ENCODE data around the gene UBXN11. TPM values are rescaled to one million over a fixed set of nuclear protein-coding genes. Genes with fewer than 3 reads are reported as not detected.

The UBXN11 gene, protein sequence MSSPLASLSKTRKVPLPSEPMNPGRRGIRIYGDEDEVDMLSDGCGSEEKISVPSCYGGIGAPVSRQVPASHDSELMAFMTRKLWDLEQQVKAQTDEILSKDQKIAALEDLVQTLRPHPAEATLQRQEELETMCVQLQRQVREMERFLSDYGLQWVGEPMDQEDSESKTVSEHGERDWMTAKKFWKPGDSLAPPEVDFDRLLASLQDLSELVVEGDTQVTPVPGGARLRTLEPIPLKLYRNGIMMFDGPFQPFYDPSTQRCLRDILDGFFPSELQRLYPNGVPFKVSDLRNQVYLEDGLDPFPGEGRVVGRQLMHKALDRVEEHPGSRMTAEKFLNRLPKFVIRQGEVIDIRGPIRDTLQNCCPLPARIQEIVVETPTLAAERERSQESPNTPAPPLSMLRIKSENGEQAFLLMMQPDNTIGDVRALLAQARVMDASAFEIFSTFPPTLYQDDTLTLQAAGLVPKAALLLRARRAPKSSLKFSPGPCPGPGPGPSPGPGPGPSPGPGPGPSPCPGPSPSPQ
- 10 to 100 TPM; 19.4 to 22.2 TPM for total RNA-seq

DNA sequence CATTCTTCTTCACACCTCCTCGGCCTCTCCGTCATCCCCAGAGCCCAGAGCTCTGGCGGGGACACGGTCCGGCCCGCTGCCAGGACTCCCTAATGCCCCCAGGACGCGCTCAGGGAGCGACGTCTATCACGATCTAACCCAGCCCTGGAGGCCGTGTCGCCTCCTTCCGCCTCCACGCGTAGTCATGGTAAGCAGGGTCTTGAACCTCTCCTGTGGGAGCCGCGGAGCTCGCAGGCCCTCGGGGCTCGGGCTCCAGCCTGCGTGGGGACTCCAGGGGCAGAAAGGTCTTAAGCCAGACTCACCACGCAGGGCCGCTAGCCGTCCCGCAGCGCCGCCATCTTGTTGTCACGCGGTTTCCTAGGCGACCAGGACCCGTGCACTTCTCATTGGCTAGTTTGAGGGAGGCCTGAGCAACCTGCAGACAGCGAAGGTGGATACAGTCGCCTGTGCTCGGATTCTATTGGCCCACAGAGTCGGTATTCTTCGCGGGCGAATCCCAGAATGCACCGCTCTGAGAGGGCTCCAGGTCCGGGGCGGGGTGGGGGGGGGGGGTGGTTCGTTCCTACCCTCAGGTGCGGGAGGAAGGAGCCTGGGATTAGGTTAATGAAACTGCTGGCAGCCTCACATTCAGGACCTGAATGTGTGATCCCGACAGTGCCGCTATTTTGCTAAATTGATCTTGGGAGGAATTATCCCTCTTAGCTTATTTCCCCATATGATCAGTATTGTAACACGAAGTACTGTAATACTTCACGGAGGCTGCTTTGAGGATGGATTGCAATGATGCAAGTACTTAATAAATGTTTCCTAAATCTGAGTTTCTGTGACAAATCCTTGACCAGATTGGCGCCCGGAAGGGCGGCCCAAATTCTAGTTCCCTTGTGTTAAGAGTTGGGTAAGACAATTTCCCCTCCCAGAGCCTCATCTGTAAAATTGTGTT is at the start of gene UBXN11:
UBXN11 (minus strand) TSS at position 347 of the 940 bp plus-strand sequence. CDS start 3,753 bp downstream, outside the sequence.
- CTCF ChIA-PET, result interaction anchor here (0.5 to 6.4 kb wide), 12 partner anchors 13 to 495 kb away, joined by 3 to 87 read pairs (median 7); partner anchors contain the start of genes CD52, CEP85, DHDDS and SH3BGRL3
- Mint-ChIP-seq H3K4me1 (peaks cover 32% of the 10 kb centered on the region), H3K27me3 (no peaks in the 10 kb centered on the region), H3K36me3 (ENCODE audit: low read depth) (no peaks in the 10 kb centered on the region), H3K4me3 (peak within 1 kb of the TSS; percentile 90), H3K9me3 (ENCODE audit: low read depth) (no peaks in the 10 kb centered on the region), H3K27ac (peak within 1 kb of the TSS; percentile 95)
- intact Hi-C loops (cut with DNase I, micrococcal nuclease), result loop anchor here (1.0 to 5.0 kb wide), 11 partner anchors 12 to 399 kb away; partner anchors contain the start of genes CEP85 (in 1 of the 2), DHDDS (in 1 of the 2), PDIK1L (in 1 of the 2) and STMN1 (in 1 of the 2)
- ATAC-seq, result peak; percentile 94
- peak; percentile 96 for DNase-seq
- POLR2A ChIA-PET, result interaction anchor here (1.3 to 3.3 kb wide), 2 partner anchors 11 to 22 kb away, joined by 4 to 25 read pairs; partner anchors contain the start of gene CD52

DNA sequence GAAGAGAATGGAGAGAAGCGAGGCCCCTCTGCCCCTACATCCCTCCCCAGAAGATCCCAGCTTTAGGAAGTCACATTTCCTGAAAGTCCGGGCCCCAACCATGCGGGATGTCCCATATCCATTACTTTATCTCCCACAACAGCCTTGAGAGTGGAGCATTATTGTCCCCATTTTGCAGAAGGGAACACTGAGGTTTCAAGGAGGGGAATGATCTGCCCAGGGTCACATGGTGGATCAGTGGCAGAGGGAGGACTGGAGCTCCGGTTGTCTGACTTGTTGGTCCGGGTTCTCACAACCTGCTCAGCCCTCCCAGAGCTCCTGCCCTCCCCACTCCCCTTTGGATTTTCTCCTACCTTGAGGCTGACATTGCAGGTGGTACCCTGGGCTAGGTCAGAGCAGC is 49.7 kb upstream of the UBXN11 start:
- intact Hi-C loops (cut with DNase I, micrococcal nuclease), result no loop called here
- Mint-ChIP-seq H3K4me1 (peaks cover 24% of the 10 kb centered on the region), H3K4me3 (no peak overlapping the region), H3K27ac (no peak overlapping the region), H3K36me3 (ENCODE audit: low read depth) (no peaks in the 10 kb centered on the region), H3K27me3 (peaks cover 7% of the 10 kb centered on the region), H3K9me3 (ENCODE audit: low read depth) (no peaks in the 10 kb centered on the region)
- no peak for ATAC-seq
- CTCF ChIA-PET, result interaction anchor here (0.7 to 0.8 kb wide), 2 partner anchors 134 to 179 kb away, joined by 3 read pairs; no protein-coding TSS in a partner anchor
- DNase-seq, result no peak
- POLR2A ChIA-PET, result interaction anchor here (0.6 kb wide), 1 partner anchor 429 kb away, joined by 3 read pairs; no protein-coding TSS in a partner anchor

DNA sequence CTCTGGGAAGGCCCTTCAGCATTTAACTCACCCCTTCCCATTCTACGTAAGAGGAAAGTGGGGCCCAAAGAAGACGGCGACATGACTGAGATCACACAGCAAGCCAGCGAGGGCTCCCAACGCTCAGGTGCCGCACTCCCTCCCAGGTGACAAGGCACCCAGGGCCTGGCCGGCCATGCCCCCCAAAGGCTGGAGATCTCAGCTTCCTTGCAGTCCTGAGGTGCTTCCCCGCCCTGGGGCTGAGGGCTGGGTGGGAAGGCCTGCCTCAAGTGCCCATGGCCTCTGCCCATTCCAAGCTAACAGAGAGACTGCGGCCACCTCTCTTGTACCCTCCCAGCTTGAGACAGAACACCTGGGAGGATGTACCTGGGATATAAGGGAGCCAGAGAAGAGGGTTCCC is 48.5 kb upstream of the UBXN11 start:
- peaks cover 15% of the 10 kb centered on the region for H3K4me1 Mint-ChIP-seq
- H3K4me3 Mint-ChIP-seq, result no peak overlapping the region
- no peaks in the 10 kb centered on the region for H3K9me3 Mint-ChIP-seq (ENCODE audit: low read depth)
- no peak overlapping the region for H3K27ac Mint-ChIP-seq
- H3K36me3 Mint-ChIP-seq (ENCODE audit: low read depth), result no peaks in the 10 kb centered on the region
- POLR2A ChIA-PET, result no interaction called here
- ATAC-seq (no peak), DNase-seq (no peak)
- intact Hi-C loops (cut with DNase I, micrococcal nuclease), result no loop called here
- no peaks in the 10 kb centered on the region for H3K27me3 Mint-ChIP-seq
- CTCF ChIA-PET, result interaction anchor here (0.5 to 2.3 kb wide), 3 partner anchors 10 to 228 kb away, joined by 3 to 9 read pairs (median 4); no protein-coding TSS in a partner anchor

DNA sequence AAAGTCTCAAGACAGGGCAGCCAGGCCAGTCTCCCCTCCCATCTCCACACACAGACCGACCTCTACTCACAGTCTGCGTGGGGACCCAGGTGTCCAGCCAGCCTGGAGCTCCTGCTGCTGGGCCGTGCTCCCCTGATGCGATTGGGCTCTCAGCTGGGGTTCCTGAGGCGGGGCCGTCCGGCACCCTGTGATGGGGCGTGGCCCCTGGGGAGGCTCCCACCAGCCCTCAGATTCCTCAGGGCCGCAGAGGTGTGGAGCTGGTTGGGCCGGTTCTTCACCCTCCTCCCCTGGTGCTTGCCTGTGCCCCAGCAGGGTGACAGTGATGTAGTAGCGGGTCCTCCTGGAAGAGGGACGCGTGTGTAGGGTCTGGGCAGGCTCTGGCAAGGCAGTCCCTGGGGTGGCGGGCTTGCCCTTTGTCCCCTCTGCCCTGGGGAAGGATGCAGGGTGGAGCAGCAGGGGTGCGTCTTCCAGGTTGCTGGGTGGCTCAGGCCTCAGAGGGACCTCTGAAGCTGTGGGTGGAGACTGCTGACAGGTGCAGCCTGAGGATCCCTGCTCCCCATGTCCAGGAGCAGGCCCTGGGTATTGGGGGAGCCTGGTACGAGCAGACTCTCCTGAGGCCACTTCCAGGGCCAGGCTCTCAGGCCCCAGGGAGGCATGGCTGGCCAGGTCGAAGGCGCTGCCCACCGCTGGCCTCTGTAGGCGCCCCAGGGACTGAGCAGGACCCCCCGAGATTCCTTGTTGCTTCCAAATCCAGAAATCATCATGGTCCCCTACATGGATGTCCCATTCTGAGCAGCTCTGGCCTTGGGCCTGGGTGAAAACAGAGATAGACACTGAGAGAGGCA is 47.8 kb upstream of the UBXN11 start, which contains the start of gene CRYBG2:
CRYBG2 (minus strand) TSS at position 155 of the 845 bp plus-strand sequence. CDS start 7,473 bp downstream, outside the sequence.
- no peak within 1 kb of the TSS for H3K27ac Mint-ChIP-seq
- ATAC-seq (no peak), DNase-seq (no peak)
- peaks cover 8% of the 10 kb centered on the region for H3K4me1 Mint-ChIP-seq
- POLR2A ChIA-PET, result interaction anchor here (0.6 kb wide), 1 partner anchor 1859 kb away, joined by 5 read pairs; no protein-coding TSS in a partner anchor
- no peak within 1 kb of the TSS for H3K4me3 Mint-ChIP-seq
- CTCF ChIA-PET, result interaction anchor here (2.3 kb wide), 1 partner anchor 10 kb away, joined by 9 read pairs; no protein-coding TSS in a partner anchor
- no peaks in the 10 kb centered on the region for H3K36me3 Mint-ChIP-seq (ENCODE audit: low read depth)
- no peaks in the 10 kb centered on the region for H3K27me3 Mint-ChIP-seq
- intact Hi-C loops (cut with DNase I, micrococcal nuclease), result no loop called here
- no peaks in the 10 kb centered on the region for H3K9me3 Mint-ChIP-seq (ENCODE audit: low read depth)

DNA sequence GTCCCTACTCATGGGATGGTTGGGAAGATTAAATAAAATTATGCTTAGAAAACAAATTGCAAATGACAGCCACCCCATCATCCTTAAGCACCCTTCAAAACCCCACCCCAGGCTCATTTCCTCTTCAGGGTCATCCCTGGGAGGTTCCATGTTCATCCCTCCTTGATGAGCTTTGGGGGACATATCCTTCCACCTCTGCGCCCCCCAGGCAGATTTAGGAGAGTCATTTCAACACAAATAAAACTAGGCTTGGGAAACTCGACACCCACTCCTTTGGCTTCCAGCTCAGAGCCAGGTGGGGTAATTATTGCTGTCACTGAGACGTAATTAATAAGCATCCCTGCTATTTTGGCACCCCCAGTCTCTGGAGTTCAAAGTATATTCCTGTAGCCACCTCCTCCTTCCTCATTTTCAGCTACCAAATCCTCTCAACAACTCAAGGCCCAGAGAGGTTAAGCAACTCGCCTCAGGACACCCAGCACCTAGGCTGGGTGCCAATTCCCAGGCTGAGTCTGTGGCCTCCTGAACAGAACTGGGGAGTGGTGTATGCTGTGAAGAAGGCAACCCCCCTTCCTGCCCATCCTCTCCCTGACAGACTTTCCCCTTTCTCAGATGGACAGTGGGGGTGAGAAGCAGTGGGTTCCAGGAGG is 46.9 kb upstream of the UBXN11 start:
- Mint-ChIP-seq H3K36me3 (ENCODE audit: low read depth) (no peaks in the 10 kb centered on the region), H3K9me3 (ENCODE audit: low read depth) (no peaks in the 10 kb centered on the region), H3K27ac (no peak overlapping the region), H3K4me1 (no peaks in the 10 kb centered on the region), H3K4me3 (no peak overlapping the region), H3K27me3 (no peaks in the 10 kb centered on the region)
- ATAC-seq (no peak), DNase-seq (no peak)
- intact Hi-C loops (cut with DNase I, micrococcal nuclease), result no loop called here
- POLR2A ChIA-PET, result interaction anchor here (0.6 kb wide), 1 partner anchor 1860 kb away, joined by 5 read pairs; no protein-coding TSS in a partner anchor
- CTCF ChIA-PET, result interaction anchor here (0.7 to 2.3 kb wide), 3 partner anchors 11 to 183 kb away, joined by 3 to 9 read pairs (median 4); partner anchors contain the start of gene ZNF593

DNA sequence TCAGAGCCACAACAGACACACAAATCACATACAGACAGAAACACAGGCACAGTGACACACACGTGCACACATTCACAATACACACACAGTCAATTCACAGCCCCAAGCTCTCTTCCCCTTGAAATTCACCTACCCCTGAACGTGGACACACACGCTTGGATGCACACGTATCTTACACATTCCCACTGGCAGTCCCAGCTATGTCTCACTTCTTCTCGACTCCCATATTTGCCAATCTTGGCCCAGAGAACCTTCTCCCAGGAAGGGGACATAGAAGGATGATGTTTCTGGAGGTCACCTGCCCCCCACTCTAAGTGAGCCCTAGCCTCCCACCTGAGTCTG is 45.9 kb upstream of the UBXN11 start:
- H3K27ac Mint-ChIP-seq, result no peak overlapping the region
- H3K4me1 Mint-ChIP-seq, result no peaks in the 10 kb centered on the region
- POLR2A ChIA-PET, result no interaction called here
- no peaks in the 10 kb centered on the region for H3K36me3 Mint-ChIP-seq (ENCODE audit: low read depth)
- ATAC-seq, result no peak
- H3K27me3 Mint-ChIP-seq, result no peaks in the 10 kb centered on the region
- no peak for DNase-seq
- H3K9me3 Mint-ChIP-seq (ENCODE audit: low read depth), result no peaks in the 10 kb centered on the region
- no peak overlapping the region for H3K4me3 Mint-ChIP-seq
- CTCF ChIA-PET, result interaction anchor here (0.8 kb wide), 1 partner anchor 77 kb away, joined by 3 read pairs; no protein-coding TSS in a partner anchor
- intact Hi-C loops (cut with DNase I, micrococcal nuclease), result no loop called here

DNA sequence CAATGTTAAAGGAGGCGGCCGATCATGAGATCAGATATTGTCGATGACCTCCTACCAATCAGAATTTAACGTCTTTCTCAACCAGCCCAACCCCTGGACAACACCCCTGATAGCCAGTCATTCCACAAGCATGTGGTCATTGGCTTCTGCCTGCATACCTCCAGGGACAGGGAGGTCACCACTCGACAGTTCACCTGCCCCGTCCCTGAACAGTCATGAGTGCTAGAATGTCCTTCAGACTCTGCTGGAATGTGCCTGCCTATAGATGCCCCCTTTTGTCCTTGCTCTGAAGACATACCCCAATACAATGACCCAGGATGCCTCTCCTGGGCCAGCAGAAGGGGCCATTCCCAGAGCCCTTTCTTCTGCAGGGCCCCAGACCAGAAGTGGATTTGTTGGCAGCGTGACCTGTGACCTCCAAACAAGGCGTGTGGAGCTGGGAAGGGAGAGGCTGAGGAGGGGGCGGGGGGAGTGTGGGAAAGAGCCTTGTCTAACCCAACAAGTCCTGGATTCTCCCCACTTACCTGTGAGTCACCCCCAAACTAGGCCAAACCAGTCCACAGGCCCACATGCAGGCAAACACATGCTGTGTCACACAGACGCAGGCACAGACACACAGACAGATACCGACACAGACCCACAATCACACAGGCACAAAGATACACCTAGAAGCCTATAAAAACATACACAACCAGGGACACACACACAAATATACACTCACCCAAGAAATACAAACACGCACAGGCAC is 45.3 kb upstream of the UBXN11 start:
- no peaks in the 10 kb centered on the region for H3K9me3 Mint-ChIP-seq (ENCODE audit: low read depth)
- H3K27ac Mint-ChIP-seq, result no peak overlapping the region
- intact Hi-C loops (cut with DNase I, micrococcal nuclease), result no loop called here
- no peaks in the 10 kb centered on the region for H3K27me3 Mint-ChIP-seq
- ATAC-seq, result no peak
- H3K4me1 Mint-ChIP-seq, result no peaks in the 10 kb centered on the region
- no peak overlapping the region for H3K4me3 Mint-ChIP-seq
- CTCF ChIA-PET, result interaction anchor here (0.8 to 1.5 kb wide), 3 partner anchors 11 to 76 kb away, joined by 3 to 5 read pairs (median 4); no protein-coding TSS in a partner anchor
- no peak for DNase-seq
- POLR2A ChIA-PET, result no interaction called here
- H3K36me3 Mint-ChIP-seq (ENCODE audit: low read depth), result no peaks in the 10 kb centered on the region

DNA sequence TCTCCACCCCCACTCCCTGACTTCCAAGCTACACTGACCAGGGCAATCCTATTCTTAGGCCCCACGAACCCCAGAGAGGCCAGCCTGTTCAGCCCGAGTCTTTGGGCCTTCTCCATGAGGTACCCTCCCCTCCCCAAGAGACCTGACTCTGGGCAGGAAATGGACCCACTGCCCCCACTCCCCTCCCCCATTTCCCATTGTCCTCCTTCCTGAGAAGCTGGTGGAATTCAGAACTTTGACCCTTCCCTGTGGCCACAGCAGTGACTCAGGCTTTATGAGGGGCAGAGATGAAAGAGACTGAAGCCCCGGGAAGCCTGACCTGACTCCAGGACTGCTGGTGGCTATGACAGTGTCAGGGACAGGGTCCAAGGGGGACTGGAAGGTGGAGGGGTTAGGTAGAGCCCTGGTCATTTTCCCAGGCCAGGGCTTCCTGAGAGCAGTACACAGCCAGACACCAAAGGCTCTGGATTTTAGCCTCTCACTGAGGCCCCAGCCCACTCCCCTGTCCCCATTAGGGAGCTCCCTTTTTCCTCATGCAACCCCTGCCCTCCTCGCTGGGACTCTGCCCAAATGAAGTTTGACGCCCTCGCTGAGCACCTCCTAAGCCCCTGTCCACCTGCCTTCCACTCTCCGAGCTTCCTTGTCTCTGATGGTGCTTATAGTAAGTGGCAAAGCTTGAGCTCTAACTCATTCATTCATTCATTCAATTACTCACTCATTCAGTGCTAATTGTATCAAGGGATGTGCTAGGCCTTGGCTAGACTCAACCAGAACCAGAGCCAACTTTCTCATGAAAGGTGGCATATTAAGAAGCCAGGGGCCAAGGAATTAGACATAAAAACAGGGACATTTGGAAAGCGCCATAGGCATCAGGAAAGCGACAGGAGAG is 44.5 kb upstream of the UBXN11 start:
- Mint-ChIP-seq H3K4me3 (no peak overlapping the region), H3K27me3 (no peaks in the 10 kb centered on the region), H3K36me3 (ENCODE audit: low read depth) (no peaks in the 10 kb centered on the region), H3K27ac (no peak overlapping the region), H3K9me3 (ENCODE audit: low read depth) (no peaks in the 10 kb centered on the region), H3K4me1 (no peaks in the 10 kb centered on the region)
- ATAC-seq, result no peak
- intact Hi-C loops (cut with DNase I, micrococcal nuclease), result no loop called here
- no peak for DNase-seq
- CTCF ChIA-PET, result interaction anchor here (1.0 to 1.5 kb wide), 2 partner anchors 11 to 13 kb away, joined by 4 to 5 read pairs; no protein-coding TSS in a partner anchor
- POLR2A ChIA-PET, result no interaction called here

DNA sequence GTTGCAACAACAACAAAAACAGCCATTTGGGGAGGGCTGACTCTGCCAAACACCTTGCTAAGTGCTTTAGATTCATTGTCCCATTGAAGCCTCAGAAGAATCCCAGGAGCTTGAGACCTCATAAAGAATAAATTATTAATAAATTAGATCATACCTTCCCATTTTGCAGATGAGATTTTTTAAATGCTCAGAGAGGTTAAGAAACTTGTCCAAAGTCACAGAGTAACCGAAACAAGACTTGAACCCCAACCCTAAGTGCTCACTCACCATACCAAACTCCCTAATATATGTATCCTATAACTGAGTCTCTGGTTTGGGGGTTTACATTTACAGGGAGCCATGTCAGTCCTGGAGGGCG is 43.9 kb upstream of the UBXN11 start:
- POLR2A ChIA-PET, result no interaction called here
- Mint-ChIP-seq H3K9me3 (ENCODE audit: low read depth) (no peaks in the 10 kb centered on the region), H3K36me3 (ENCODE audit: low read depth) (no peaks in the 10 kb centered on the region), H3K27ac (no peak overlapping the region), H3K4me3 (no peak overlapping the region), H3K27me3 (no peaks in the 10 kb centered on the region), H3K4me1 (no peaks in the 10 kb centered on the region)
- CTCF ChIA-PET, result interaction anchor here (1.5 kb wide), 1 partner anchor 13 kb away, joined by 5 read pairs; no protein-coding TSS in a partner anchor
- intact Hi-C loops (cut with DNase I, micrococcal nuclease), result no loop called here
- no peak for ATAC-seq
- DNase-seq, result no peak
